ENCODE results near the gene CEBPE. TPM values are rescaled to one million over a fixed set of nuclear protein-coding genes. Genes with fewer than 3 reads are reported as not detected.

CEBPE gene
- polyA plus RNA-seq, 1 experiment = not detected

DNA sequence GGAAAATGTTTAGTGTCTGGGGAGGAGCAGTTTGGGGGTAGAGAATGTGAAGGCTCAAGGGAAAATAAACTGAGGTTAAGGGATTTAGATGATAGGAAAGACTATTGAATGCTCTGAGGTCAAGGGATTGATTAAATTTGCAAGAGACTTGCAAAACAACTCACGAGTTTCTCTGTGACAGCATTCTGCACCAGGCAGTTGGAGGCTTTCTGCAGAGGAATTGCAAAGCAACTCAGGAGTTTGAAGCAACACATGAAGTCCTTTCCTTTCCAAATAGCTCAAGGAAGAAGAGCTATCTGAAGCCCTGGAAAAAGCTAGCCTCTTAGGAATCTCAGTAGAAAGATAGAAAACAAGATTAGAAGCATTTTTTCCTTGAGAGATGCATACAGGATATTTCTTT lies 40.5 kb upstream of the CEBPE start:
- no peaks in the 10 kb centered on the region for H3K27me3 ChIP-seq (ENCODE audit: control insufficient read depth, insufficient read depth, low read length)
- DNase-seq (ENCODE audit: low read depth, low spot score) = no peak
- no peaks in the 10 kb centered on the region; the same call in 1 of the 2 replicates for H3K9me3 ChIP-seq (ENCODE audit: control insufficient read depth, insufficient read depth, low read length)
- CTCF ChIA-PET = interaction anchor here (0.8 to 6.6 kb wide), 3 partner anchors 13 to 38 kb away, joined by 3 to 46 read pairs (median 3); no protein-coding TSS in a partner anchor
- POLR2A ChIA-PET = no interaction called here
- H3K4me3 ChIP-seq (ENCODE audit: low read depth, low read length) = no peak overlapping the region
- no peak overlapping the region for H3K27ac ChIP-seq (ENCODE audit: low read depth, low read length)
- TF ChIP-seq, protein P1, sequence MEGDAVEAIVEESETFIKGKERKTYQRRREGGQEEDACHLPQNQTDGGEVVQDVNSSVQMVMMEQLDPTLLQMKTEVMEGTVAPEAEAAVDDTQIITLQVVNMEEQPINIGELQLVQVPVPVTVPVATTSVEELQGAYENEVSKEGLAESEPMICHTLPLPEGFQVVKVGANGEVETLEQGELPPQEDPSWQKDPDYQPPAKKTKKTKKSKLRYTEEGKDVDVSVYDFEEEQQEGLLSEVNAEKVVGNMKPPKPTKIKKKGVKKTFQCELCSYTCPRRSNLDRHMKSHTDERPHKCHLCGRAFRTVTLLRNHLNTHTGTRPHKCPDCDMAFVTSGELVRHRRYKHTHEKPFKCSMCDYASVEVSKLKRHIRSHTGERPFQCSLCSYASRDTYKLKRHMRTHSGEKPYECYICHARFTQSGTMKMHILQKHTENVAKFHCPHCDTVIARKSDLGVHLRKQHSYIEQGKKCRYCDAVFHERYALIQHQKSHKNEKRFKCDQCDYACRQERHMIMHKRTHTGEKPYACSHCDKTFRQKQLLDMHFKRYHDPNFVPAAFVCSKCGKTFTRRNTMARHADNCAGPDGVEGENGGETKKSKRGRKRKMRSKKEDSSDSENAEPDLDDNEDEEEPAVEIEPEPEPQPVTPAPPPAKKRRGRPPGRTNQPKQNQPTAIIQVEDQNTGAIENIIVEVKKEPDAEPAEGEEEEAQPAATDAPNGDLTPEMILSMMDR (IDR thresholded peaks at IDR 0.05; ENCODE audit: low read depth, low read length) = no peak

GRCh38 chr14:23158779-23159178 lies 39.7 kb upstream of the CEBPE start:
- CTCF ChIA-PET = interaction anchor here (0.8 to 6.6 kb wide), 4 partner anchors 14 to 38 kb away, joined by 3 to 46 read pairs (median 4); no protein-coding TSS in a partner anchor
- no peak for DNase-seq (ENCODE audit: low read depth, low spot score)
- Histone ChIP-seq H3K27ac (ENCODE audit: low read depth, low read length) (no peak overlapping the region), H3K4me3 (ENCODE audit: low read depth, low read length) (no peak overlapping the region), H3K9me3 (ENCODE audit: control insufficient read depth, insufficient read depth, low read length) (no peaks in the 10 kb centered on the region; the same call in 1 of the 2 replicates), H3K27me3 (ENCODE audit: control insufficient read depth, insufficient read depth, low read length) (no peaks in the 10 kb centered on the region)
- TF ChIP-seq, protein P1 (IDR thresholded peaks at IDR 0.05; ENCODE audit: low read depth, low read length) = no peak
- POLR2A ChIA-PET = no interaction called here

GRCh38 chr14:23154964-23155587 lies 36.0 kb upstream of the CEBPE start:
- DNase-seq (ENCODE audit: low read depth, low spot score) = peak; percentile 77
- H3K27ac ChIP-seq (ENCODE audit: low read depth, low read length) = peak overlapping the region; percentile 83
- peak overlapping the region; percentile 36 for H3K4me3 ChIP-seq (ENCODE audit: low read depth, low read length)
- ChIA-PET CTCF (interaction anchor here (0.7 to 2.4 kb wide), 7 partner anchors 13 to 146 kb away, joined by 3 to 18 read pairs (median 5); partner anchors contain the start of gene SLC7A8), POLR2A (interaction anchor here (0.6 kb wide), 1 partner anchor 28 kb away, joined by 3 read pairs; no protein-coding TSS in a partner anchor)
- TF ChIP-seq, protein P1 (IDR thresholded peaks at IDR 0.05; ENCODE audit: low read depth, low read length) = no peak
- H3K9me3 ChIP-seq (ENCODE audit: control insufficient read depth, insufficient read depth, low read length) = no peaks in the 10 kb centered on the region; the same call in 1 of the 2 replicates
- H3K27me3 ChIP-seq (ENCODE audit: control insufficient read depth, insufficient read depth, low read length) = peaks cover 5% of the 10 kb centered on the region

GRCh38 chr14:23153851-23154796 lies 35.1 kb upstream of the CEBPE start:
- Histone ChIP-seq H3K9me3 (ENCODE audit: control insufficient read depth, insufficient read depth, low read length) (no peaks in the 10 kb centered on the region; the same call in 1 of the 2 replicates), H3K27me3 (ENCODE audit: control insufficient read depth, insufficient read depth, low read length) (peaks cover 9% of the 10 kb centered on the region), H3K27ac (ENCODE audit: low read depth, low read length) (peak overlapping the region; percentile 65), H3K4me3 (ENCODE audit: low read depth, low read length) (no peak overlapping the region)
- TF ChIP-seq, protein P1 (IDR thresholded peaks at IDR 0.05; ENCODE audit: low read depth, low read length) = no peak
- no peak for DNase-seq (ENCODE audit: low read depth, low spot score)
- POLR2A ChIA-PET = no interaction called here
- CTCF ChIA-PET = interaction anchor here (1.3 to 2.4 kb wide), 4 partner anchors 33 to 147 kb away, joined by 5 to 18 read pairs (median 6); no protein-coding TSS in a partner anchor

Measured in AG04450 (cell line).